ENCODE data around the gene SPESP1.

SPESP1 gene

GRCh38 chr15:68992696-68993095, 62.4 kb downstream of the SPESP1 start:
- no peak for DNase-seq (ENCODE audit: low spot score)

- DNase-seq (ENCODE audit: low spot score) = no peak
Measured at GRCh38 chr15:68993276-68993675, 63.0 kb downstream of the SPESP1 start.

- DNase-seq (ENCODE audit: low spot score) = peak; percentile 70
Measured at GRCh38 chr15:68994149-68994548, 63.8 kb downstream of the SPESP1 start.

DNA sequence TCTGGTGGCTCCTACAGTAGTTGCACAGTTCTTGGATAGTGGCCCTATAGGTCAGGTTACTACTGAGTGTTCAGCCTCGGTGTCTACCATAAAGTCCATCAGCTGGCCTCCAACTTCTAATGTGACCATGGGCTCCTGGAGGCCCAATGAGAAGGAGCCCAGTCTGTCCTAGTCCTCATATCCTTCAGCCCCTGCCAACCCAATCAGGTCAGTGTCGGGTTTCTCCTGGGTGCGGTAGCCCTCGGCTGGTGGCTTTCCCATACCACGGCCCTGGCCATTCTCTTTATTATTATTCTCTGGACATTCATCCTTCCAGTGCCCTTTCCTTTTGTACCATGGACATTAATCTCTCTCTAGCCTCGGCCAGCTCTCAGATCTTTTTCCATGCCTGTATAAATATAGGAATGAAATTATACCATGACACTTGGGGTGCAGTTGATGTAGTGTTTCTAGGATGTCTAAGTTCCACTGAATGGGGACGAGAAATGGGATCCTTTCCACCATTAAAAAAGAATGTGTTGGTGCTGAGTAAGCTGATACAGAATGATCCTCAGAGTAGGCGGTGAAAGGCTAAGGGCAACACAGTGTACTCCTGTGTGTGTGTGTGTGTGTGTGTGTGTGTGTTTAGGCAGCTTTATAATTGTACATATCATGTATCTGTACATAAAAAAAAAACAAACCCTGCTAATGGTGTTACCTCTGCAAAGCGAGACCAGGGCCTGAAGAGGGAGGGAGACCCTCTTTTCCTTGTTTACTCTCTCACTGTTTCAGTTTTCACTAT, 64.8 kb downstream of the SPESP1 start:
- DNase-seq (ENCODE audit: low spot score) = no peak

Data from kidney tubule cell (primary cell).